ELR (cell line): ENCODE results near the gene LRRC25.
A peak's percentile ranks its signal among the peaks of the same experiment; 100 is the strongest.

ENCODE experiments used
- DNase-seq: peaks from one replicate; pipeline ENCODE4 v3.0.0-alpha.2; 2015; ENCODE audit warnings: low read depth

LRRC25 gene

DNA sequence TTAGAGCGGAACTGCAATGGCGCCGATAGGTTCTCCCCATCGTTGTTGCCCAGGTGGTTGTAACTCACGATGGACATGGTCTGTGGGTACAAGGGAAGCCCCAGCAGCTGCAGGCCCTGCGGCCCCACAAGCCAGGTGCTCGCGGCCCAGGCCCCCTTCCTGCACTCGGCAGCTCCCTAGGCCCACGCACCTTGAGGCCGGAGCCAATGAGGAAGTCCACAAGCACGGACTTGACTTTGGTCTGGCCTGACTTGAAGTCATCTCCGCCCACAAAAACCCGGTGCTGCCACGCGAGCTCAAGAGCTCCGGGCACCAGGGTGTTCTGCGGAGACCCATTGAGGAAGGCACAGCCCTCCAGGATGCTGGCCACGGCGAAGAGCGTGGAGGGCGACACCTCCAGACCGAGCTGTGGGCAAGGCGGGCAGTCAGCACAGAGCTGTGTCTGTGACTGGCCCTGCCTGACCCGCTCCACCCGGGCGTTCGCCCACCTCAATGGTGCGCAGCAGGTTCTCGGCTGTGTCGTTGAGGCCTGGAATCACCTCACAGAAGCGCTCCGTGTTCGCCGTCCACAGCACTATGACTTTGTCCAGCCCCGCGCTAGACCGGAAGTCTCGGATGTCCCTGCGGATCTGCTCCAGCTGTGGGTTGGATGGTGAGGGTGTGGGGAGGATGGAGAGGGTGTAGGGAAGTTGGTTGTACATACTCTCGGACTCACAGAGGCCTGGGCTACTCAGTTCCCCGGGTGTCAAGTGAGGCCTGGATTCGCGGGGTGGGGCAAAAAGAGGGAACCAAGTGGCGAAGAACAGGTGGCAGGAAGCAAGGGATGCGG is 38.6 kb upstream of the LRRC25 start:
- DNase-seq: no peak

- DNase-seq: no peak
Observed at GRCh38 chr19:18435178-18435841, 37.9 kb upstream of the LRRC25 start.

- DNase-seq: no peak
Observed at GRCh38 chr19:18434411-18435175, 37.2 kb upstream of the LRRC25 start.

- DNase-seq: no peak
Observed at GRCh38 chr19:18433735-18434398, 36.4 kb upstream of the LRRC25 start.

DNA sequence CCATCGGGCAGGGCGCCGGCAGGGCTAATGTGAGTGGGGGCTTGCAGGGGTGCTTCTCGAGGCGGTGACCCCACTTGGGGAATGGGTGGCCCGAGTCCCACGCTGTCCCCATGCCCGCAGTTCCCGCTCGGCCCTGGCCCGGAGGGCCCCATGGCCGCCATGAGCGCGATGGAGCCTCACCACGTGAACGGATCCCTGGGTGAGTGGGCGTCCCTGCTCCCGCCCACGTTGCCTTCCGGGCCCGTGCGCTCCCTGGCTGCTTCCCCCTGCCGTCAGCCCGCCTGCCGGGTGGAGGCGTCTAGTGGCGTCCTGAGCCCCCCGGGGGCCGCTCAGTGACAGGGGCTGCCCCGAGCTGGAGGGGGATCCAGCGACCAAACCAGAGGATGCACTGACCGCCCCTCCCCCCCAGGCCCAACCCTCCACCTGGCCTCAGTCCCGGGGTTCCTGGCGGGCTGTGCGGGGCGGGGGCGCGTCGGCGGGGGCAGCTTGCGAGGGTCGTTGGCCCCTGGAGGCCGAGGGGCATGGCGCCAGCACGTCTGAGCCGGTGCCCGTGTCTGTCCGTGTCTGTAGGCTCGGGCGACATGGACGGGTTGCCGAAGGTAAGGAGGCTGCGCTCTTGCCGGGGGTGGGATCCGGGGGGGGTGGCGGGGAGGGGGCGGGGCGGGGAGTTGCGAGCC is 35.7 kb upstream of the LRRC25 start:
- no peak for DNase-seq

DNA sequence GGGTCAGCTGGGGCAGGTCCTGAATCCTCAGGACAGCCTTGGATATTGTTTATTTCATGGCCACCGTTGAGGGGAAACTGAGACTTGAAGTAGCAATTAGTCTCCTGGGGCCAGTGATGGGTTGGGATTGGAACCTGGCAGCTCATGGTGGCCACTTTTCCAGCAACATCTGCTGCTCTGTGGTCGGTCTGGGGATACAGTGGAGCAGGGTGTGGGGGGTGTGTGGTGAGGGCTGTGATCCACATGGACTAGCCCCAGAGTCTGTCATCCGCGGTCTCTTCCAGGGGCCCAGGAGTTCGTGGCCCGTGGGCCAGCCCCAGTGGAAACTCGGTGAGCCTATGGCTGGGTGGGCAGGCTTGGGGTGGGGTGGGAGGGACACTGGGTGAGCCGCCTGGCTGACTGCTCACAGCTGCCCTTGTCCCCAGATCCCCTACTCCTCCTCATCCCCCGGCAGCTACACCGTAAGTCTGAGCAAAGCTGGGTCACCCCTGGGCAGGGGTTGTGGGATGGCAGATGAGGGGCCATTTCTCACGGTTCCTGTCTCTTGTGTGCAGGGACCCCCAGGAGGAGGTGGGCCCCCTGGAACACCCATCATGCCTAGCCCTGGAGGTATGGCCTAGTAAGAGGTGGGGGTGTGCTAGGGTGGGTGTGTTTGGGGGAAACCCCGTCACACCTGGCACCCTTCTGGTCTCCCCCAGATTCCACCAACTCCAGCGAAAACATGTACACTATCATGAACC is 35.0 kb upstream of the LRRC25 start:
- no peak for DNase-seq

GRCh38 chr19:18431351-18432197 is 34.2 kb upstream of the LRRC25 start:
- DNase-seq: no peak

GRCh38 chr19:18430417-18431144 is 33.2 kb upstream of the LRRC25 start:
- no peak for DNase-seq

- DNase-seq: no peak
Observed at GRCh38 chr19:18429717-18430416, 32.4 kb upstream of the LRRC25 start.

DNA sequence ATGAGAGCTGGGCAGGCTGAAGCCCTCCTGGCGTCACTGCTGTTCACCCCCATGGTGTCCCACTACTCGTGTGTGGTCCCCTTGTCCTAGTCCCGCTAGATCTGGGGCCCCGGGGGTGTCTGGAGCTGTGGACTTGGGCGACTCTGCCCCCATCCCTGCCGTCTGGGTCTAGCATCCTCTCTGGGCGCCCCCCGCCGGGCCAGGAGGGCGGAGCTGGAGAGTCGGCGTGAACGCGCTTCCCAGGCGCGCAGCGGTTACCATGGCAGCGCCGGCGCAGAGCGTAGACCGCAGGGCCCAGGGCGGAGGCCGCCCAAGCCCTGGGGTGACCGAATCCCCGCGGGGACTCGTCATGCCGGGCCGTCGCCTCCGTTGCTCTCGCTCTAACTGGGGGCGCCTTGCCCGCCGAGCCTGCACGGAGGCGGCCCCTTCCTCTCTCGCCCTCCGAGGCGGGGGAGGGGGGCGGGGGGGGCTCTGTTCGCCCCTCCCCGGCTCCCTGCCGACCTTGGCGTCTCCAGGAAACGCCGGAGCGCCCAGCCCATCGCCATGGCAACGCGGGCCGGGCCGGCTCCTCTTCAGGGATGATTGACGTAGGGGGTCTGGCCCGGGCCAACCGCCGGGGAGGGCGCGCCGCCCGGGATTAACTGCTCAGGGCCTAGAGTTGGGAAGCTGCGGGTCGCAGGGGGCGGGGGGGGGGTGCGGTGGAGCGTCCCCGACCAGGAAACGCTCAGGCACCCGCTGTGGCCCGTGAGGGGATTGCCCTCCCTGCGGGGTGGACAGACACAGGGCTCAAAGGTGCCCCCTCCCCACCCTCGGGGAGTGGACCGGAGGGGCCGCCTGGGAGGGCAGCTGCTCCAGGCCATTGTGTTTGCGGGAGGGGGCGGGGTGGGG is 31.6 kb upstream of the LRRC25 start:
- peak; percentile 89 for DNase-seq

- no peak for DNase-seq
Observed at GRCh38 chr19:18428173-18428786, 30.9 kb upstream of the LRRC25 start.

DNA sequence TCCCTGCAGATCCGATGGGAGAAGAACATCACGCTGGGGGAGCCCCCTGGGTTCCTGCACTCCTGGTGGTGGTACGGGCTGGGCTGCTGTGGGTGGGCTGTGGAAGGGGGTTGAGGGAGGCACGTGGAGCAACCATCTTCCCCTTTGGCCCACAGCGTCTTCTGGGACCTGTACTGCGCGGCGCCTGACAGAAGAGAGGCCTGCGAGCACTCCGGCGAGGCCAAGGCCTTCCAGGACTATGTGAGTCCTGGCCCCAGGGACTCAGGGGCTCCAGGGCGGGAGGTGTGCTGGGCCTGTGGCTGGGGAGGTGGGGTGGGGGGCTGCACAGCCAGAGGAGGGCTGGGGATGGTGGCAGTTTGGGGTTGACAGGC is 30.3 kb upstream of the LRRC25 start:
- DNase-seq: no peak

- no peak for DNase-seq
Observed at GRCh38 chr19:18427080-18427742, 29.8 kb upstream of the LRRC25 start.

- no peak for DNase-seq
Observed at GRCh38 chr19:18426416-18426767, 29.0 kb upstream of the LRRC25 start.

DNA sequence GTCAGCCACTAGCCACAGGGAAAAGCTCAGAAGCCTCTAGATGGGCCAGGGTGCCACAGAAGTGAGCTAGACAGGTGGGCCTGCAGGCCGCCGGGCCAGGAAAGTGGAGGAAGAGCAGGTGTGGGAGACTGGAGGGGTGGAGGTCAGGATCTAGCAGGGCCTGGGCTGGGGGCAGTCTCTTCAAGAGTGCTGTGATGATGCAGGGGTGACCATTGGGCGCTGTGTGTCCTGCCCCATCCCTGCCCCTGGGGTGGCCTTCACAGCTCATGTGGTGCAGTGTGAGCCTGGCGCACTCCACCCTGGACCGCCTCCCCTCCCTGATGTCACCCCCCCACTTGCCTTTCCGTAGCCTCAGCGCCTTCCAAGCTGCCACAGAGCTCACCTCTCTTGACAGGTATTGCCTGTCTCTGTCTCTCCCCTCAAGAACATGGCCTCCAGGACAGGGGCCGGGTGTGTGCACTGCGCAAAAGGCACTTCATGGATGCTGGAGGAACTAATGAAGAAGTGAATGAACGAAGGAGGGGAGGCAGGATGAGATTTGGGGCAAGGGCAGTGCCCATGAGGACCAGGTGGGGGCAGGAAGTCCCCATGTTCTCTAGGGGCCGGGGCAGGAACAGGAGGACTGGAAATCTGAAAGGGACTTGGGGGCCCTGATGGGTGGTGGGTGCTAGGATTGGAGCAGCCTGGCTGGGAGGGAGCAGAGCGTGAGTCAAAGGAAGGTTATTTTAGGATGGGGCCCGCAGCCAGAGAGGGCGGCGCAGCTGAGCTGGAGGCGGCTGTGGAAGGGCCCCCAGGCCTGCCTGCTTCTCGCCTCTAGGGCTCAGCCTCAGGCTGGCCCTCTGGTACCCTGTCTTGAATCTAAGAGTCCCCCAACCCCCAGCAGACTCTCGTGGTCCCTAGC is 28.3 kb upstream of the LRRC25 start:
- DNase-seq: peak; percentile 83
